ENCODE results near the gene RYR2.

Gene RYR2

GRCh38 chr1:237041795-237042525 is at the start of gene RYR2:
RYR2 (plus strand) TSS chr1:237042184; CDS start chr1:237042522, 338 bp downstream.
- no peak for DNase-seq

GRCh38 chr1:236992449-236992848 is 49.5 kb upstream of the RYR2 start:
- DNase-seq: no peak

GRCh38 chr1:236994450-236994849 is 47.5 kb upstream of the RYR2 start:
- no peak for DNase-seq

DNA sequence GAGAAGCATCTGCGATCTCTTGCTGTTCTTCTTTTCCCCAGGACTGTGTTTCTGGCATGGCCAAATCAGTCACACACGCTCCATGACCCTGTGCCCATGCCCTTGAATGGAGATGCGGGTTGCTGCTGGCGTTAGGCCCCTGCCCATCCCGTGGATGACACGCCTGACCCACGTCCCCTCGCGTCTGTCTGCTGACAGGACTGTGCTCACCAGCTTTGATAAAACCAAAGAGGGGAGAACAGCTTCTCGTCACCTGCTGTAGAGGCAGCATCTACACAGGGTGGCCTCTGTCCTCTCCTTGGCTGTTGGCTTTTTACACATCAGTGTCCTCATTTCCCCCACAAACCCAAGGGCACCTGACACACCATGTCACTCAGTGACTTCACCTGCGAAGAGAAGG is 44.6 kb upstream of the RYR2 start:
- DNase-seq: no peak

DNA sequence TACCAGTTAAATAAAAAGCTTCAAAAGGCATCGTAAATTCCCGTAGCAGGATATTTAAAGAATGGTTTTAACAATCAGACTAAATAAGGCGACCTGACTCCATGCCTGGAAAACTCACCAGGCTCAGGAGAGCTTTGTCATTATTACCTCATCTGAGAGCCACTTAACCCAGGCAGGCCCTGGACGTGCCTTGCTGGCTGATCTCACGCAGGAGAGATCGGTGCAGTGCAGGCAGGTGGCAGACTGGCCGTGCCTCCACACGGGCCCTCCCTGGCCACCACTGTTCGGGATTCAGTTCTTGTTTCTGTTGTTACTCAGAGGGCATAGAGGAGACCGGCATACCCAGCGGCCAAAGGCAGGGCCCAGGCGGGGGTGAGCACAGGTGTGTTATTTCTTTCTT is 44.1 kb upstream of the RYR2 start:
- DNase-seq: no peak

GRCh38 chr1:236998546-236998945 is 43.4 kb upstream of the RYR2 start:
- DNase-seq: no peak

- DNase-seq: no peak
These were observed 41.8 kb upstream of the RYR2 start for GRCh38 chr1:237000191-237000590.

GRCh38 chr1:237003516-237003915 is 38.5 kb upstream of the RYR2 start:
- no peak for DNase-seq

- DNase-seq: no peak
These were observed 37.9 kb upstream of the RYR2 start, which contains the start of gene MT1HL1 for GRCh38 chr1:237004116-237004515. MT1HL1 (minus strand) TSS chr1:237004441; CDS start chr1:237004372, 69 bp downstream.

DNA sequence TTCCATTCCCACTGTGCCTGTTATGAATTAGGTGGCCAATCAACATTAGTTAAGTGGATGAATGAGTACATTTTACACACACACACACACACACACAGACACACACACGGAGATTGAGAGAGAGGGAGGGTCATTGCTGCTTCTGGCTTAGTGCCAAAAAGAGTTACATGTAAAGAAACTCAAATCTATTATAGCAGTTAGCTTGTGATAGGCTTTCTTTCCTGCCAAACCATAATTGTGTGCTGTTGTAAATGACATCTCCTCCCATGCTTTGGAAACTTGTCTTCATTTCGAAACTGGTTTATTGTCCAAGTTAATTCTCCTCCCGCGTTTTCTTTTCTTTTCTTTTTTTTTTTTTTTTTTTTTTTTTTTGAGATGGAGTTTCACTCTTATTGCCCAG is 36.3 kb upstream of the RYR2 start:
- DNase-seq: no peak

GRCh38 chr1:237007147-237007881 is 34.7 kb upstream of the RYR2 start:
- no peak for DNase-seq

DNA sequence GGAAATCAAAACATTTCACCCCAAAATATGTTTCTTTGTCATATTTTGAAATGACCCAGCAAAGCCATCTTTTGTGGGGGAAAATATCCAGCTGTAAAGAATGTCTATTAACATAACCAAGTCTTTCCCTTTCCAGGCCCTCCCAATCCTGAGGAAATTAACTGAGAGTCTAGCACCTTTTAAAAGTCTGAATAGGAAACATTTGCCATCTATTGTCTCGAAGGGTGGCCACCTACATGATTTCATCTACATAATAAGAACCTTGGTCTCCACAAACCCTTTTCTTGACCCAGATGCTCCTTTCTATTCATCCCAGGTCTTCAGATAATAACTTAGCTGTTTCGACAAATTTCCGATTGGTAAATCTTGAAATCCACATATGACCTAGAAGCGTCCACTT is 32.4 kb upstream of the RYR2 start:
- DNase-seq: no peak

DNA sequence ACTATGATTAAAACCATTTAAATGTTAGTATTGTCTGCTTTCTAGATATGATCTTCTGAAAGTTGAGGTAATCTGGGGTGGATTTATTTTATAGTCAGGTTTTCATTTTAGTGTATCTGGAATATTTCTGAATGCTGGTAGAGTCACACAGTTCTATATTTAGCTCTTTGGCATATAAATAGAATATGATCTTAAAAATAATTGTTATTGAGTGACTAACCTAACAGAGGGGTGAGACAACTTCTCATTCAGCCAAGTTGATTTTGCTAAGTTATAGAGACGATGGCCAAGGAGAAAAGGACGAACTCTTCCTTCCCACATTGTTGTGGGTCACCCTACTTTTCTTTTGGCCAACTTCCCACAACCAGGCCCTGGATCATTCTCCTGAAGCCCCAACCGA is 30.6 kb upstream of the RYR2 start:
- DNase-seq: no peak

DNA sequence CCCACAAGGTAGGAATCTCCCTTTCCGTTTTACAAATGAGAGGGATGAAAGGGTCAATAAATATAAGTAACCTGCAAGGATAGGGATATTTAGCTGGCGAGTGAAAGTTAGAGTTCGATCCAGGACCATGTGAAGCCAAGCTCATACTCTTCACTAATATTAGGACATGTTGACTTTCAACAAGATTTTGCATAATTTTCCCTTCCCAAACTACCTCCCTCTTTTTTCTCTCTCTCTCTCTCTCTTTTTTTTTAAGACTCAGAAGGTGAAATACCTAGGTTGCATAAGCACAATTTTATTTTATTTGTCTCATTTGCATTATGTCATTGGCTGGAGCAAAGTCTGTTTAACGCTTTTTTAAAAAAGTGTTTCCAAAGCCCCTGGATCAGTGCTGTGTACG is 29.6 kb upstream of the RYR2 start:
- no peak for DNase-seq

DNA sequence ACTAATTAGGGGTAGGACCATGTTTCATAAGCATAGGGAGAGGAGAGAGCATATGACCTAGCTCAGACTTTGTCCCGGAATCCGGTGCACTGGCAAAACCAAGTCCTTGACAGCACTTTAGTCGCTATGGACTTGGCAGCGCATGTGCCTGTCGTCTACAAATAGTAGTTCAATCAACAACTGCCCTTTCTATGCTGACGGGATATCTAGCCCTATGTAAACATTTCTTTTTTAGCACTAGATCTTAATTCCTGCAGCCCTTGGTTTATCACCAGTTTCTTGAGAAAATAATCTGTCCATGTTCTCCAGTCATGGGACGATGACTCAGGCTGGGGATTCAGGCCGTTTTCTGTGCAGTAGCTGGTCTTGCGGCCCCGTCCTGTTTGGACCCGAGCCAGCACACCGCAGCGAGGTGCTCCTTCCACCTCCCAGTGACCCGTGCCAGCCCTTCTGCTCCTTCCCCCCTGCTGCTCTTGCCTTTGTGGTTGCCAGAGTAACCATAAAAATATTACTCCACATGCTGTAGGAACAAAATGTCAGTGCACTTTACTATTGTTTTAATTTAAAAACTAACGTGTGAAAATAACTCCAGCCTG is 29.1 kb upstream of the RYR2 start:
- DNase-seq: peak; percentile 13

DNA sequence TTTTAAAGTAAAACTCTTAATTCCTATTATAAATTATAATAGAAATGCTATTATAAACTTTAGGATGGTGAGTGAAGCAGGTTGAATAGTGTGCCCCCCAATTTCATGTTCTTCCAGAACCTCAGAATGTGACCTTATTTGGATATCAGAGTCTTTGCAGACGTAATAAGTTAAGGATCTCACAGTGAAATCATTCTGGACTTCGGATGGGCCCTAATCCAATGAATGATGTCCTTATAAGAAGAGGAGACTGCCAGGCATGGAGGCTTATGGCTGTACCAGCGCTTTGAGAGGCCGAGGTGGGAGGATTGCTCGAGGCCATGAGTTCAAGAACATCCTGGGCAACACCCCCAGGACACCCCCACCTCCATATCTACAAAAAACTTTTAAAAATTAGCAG is 28.4 kb upstream of the RYR2 start:
- DNase-seq: no peak

DNA sequence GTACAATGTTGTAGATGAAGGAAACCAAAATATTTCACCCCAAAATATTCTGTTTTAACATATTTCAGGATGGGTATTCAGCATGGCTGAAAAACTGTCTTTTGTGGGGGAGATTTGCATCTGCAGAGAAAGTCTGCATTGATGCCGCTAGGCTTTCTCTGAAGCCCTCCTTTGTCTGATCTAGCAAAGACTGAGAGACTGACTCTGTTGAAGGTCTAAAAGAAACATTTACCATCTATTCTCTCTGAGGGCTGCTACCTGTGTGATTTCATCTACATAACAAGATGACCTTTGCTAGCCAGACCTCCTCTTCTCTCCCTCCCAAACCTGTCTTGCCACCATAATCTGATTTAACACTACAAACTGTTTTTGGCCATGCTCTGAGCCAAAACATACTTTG is 25.4 kb upstream of the RYR2 start:
- DNase-seq: no peak

- DNase-seq: no peak
These were observed 23.1 kb upstream of the RYR2 start for GRCh38 chr1:237018896-237019295.

GRCh38 chr1:237025358-237026074 is 16.5 kb upstream of the RYR2 start:
- DNase-seq: no peak

- DNase-seq: no peak
These were observed 12.7 kb upstream of the RYR2 start for GRCh38 chr1:237029240-237029639.

- DNase-seq: no peak
These were observed 12.0 kb upstream of the RYR2 start for GRCh38 chr1:237029850-237030535.

DNA sequence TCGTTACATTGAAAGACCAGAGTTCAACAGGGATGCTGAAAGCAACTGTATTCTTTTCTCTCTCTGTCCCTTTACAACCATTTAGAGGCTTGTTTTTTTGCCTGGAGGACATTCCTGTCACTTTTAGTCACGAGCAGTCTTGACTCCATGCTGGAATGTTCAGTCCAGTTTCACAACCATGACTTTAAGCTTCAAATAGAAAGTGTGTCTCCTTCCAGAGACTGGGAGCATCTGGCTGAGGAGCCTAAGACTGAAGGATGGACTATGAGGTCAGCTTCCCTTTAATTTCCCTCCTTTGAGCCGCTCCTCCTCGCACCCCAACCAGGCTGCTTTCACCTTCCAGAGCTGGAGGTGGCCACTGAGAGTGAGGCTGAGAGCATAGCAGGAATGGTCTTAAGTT is 10.5 kb upstream of the RYR2 start:
- no peak for DNase-seq

- no peak for DNase-seq
These were observed 10.0 kb upstream of the RYR2 start for GRCh38 chr1:237032029-237032428.

All from HCEC 1CT (cell line).